D721Med (cell line): ENCODE data around the gene SPTB.

Experiments used
- DNase-seq: peaks from one replicate; pipeline ENCODE4 v3.0.0; 2011; ENCODE audit warnings: low spot score; ENCODE audit not compliant: insufficient read length
- FAIRE-seq: peaks from 2 replicates; lab custom pipeline; 2011; peaks lifted over from hg19 to GRCh38; lab: Jason Lieb, UNC
- CTCF ChIP-seq: IDR thresholded peaks from 2 replicates; pipeline ENCODE4 v1.5.1; 2012; ENCODE audit warnings: mild to moderate bottlenecking, control low read depth; ENCODE audit not compliant: insufficient read depth; ENCODE audit errors: missing control alignments

Gene SPTB

GRCh38 chr14:64769096-64770020, 110.3 kb downstream of the SPTB start:
- DNase-seq (no peak), FAIRE-seq (no peak)
- no peak for TF ChIP-seq CTCF

- TF ChIP-seq CTCF: no peak
- FAIRE-seq (no peak), DNase-seq (no peak)
Measured at GRCh38 chr14:64768401-64769095, 111.2 kb downstream of the SPTB start.

- FAIRE-seq: no peak
- no peak for DNase-seq
- TF ChIP-seq CTCF: no peak
Measured at GRCh38 chr14:64767215-64767964, 112.3 kb downstream of the SPTB start.

GRCh38 chr14:64766430-64767151, 113.1 kb downstream of the SPTB start:
- no peak for TF ChIP-seq CTCF
- DNase-seq (no peak), FAIRE-seq (no peak)

GRCh38 chr14:64765740-64766302, 113.9 kb downstream of the SPTB start:
- FAIRE-seq (no peak), DNase-seq (no peak)
- no peak for TF ChIP-seq CTCF
